GM18526 (cell line): ENCODE measurements around the gene TMOD3.

Source experiments
- POLR2A ChIP-seq: IDR thresholded peaks from 3 replicates; pipeline ENCODE4 v1.6.1; 2011; ENCODE audit not compliant: insufficient read length; ENCODE audit errors: extremely low read depth

Gene TMOD3

GRCh38 chr15:51846066-51846462 is 16.6 kb downstream of the TMOD3 start:
- no peak for TF ChIP-seq POLR2A

- TF ChIP-seq POLR2A = no peak
Measured at GRCh38 chr15:51846463-51847230, 17.2 kb downstream of the TMOD3 start.

GRCh38 chr15:51848811-51849210 is 19.4 kb downstream of the TMOD3 start:
- TF ChIP-seq POLR2A = no peak

- no peak for TF ChIP-seq POLR2A
Measured at GRCh38 chr15:51849860-51850259, 20.4 kb downstream of the TMOD3 start.

- TF ChIP-seq POLR2A = no peak
Measured at GRCh38 chr15:51853998-51854397, 24.5 kb downstream of the TMOD3 start.

GRCh38 chr15:51855612-51856011 is 26.2 kb downstream of the TMOD3 start:
- no peak for TF ChIP-seq POLR2A

GRCh38 chr15:51856714-51857380 is 27.4 kb downstream of the TMOD3 start:
- no peak for TF ChIP-seq POLR2A

- TF ChIP-seq POLR2A = no peak
Measured at GRCh38 chr15:51861557-51862359, 32.3 kb downstream of the TMOD3 start.

- TF ChIP-seq POLR2A = no peak
Measured at GRCh38 chr15:51863131-51863530, 33.7 kb downstream of the TMOD3 start.

GRCh38 chr15:51864408-51865056 is 35.1 kb downstream of the TMOD3 start:
- no peak for TF ChIP-seq POLR2A

- no peak for TF ChIP-seq POLR2A
Measured at GRCh38 chr15:51865317-51865716, 35.9 kb downstream of the TMOD3 start.

GRCh38 chr15:51866161-51866560 is 36.7 kb downstream of the TMOD3 start:
- TF ChIP-seq POLR2A = no peak

- no peak for TF ChIP-seq POLR2A
Measured at GRCh38 chr15:51866751-51867150, 37.3 kb downstream of the TMOD3 start.

GRCh38 chr15:51869060-51869421 is 39.6 kb downstream of the TMOD3 start:
- TF ChIP-seq POLR2A = no peak

GRCh38 chr15:51870774-51871173 is 41.3 kb downstream of the TMOD3 start:
- TF ChIP-seq POLR2A = no peak
